ENCODE results near the gene VPS37C. TPM values are rescaled to one million over a fixed set of nuclear protein-coding genes. Genes with fewer than 3 reads are reported as not detected.

The VPS37C gene
- total and polyA plus RNA-seq, 2 of the 13 experiments (the other 11 are each of a cell fraction or from before 2014, with no cell fraction given) = 7.5 to 8.8 TPM

GRCh38 chr11:61116426-61117167 is 44.6 kb downstream of the VPS37C start (continued):
- TF ChIP-seq ZNF646 (CRISPR knock-in tag; IDR thresholded peaks at IDR 0.05) (peak; percentile 77; the same call in 1 of the 2 replicates), ZNF772 (CRISPR knock-in tag; IDR thresholded peaks at IDR 0.05) (no peak)

- ATAC-seq (no peak), FAIRE-seq (no peak), DNase-seq (ENCODE audit: low spot score) (no peak)
- WGBS (ENCODE audit: low lambda C conversion rate) = 57% methylated on average over 11 of the region's 21 CpGs
- Histone ChIP-seq H3K27me3 (ENCODE audit: control insufficient read depth in 1 of 2, insufficient read depth in 2 of 2, low read length in 2 of 2) (peaks cover 4 to 69% of the 10 kb centered on the region in 2 experiments; a peak in 4 of 5 replicates), H3K4me3 (replicated peaks in 1 of 3; ENCODE audit: insufficient read depth in 1 of 3, low read depth in 2 of 3, low read length in 3 of 3) (no peak overlapping the region), H3K9me3 (ENCODE audit: low read length) (no peaks in the 10 kb centered on the region), H3K79me2 (ENCODE audit: insufficient read depth, low read length) (no peaks in the 10 kb centered on the region), H3K4me1 (ENCODE audit: insufficient read depth, low read length) (no peaks in the 10 kb centered on the region), H2AFZ (ENCODE audit: low read length) (no peak overlapping the region), H3K9ac (ENCODE audit: insufficient read depth, low read depth, low read length) (no peak overlapping the region), H3K4me2 (ENCODE audit: low read depth, low read length) (no peak overlapping the region), H3K27ac (ENCODE audit: extremely low read length, insufficient read depth, low read length) (no peak overlapping the region), H3K36me3 (replicated peaks in 1 of 2; ENCODE audit: control insufficient read depth in 1 of 2, insufficient read depth in 2 of 2, low read length in 2 of 2) (no peaks in the 10 kb centered on the region), H4K20me1 (ENCODE audit: insufficient read depth, low read length) (no peaks in the 10 kb centered on the region)
- ChIA-PET POLR2A (no interaction called here), CTCF (ENCODE audit: low intra/inter-chr PET ratio, low total read pairs) (no interaction called here)
- intact Hi-C loops (cut with micrococcal nuclease; ENCODE audit: unreplicated experiment) = no loop called here
- BruUV-seq (replicated peaks) = no TSS peak
- in situ Hi-C loops (cut with HindIII; ENCODE audit: extremely low pct_ligation_motif_present, low pct_unique_long_range_greater_than_20kb) = no loop called here
- TF ChIP-seq THAP8 (CRISPR knock-in tag; IDR thresholded peaks at IDR 0.05; ENCODE audit: borderline replicate concordance) = no peak
- TF ChIP-seq ZUFSP (CRISPR knock-in tag; IDR thresholded peaks at IDR 0.05; ENCODE audit: borderline replicate concordance) = no peak
- TF ChIP-seq CERS6 (CRISPR knock-in tag; IDR thresholded peaks at IDR 0.05) = no peak
- TF ChIP-seq ZNF614 (CRISPR knock-in tag; IDR thresholded peaks at IDR 0.05; ENCODE audit: borderline replicate concordance) = no peak
- TF ChIP-seq ZNF83 (CRISPR knock-in tag; IDR thresholded peaks at IDR 0.05; ENCODE audit: borderline replicate concordance) = no peak
- TF ChIP-seq NR3C1 (CRISPR knock-in tag; IDR thresholded peaks at IDR 0.05) = no peak
- TF ChIP-seq ATAD3A (CRISPR knock-in tag; IDR thresholded peaks at IDR 0.05) = no peak
- TF ChIP-seq FOXC1 (CRISPR knock-in tag; IDR thresholded peaks at IDR 0.05; ENCODE audit: borderline replicate concordance) = no peak
Observed at GRCh38 chr11:61115498-61116224, 45.6 kb downstream of the VPS37C start.

Measured in HepG2 (cell line).